GM18909 (cell line): Measurements from ENCODE around the gene FAM53A.

Source experiments
- ATAC-seq: cut with Tn5 transposase; IDR thresholded peaks from one replicate; pipeline ENCODE4 v1.9.1; 2021; ENCODE audit warnings: mild to moderate bottlenecking; ENCODE audit not compliant: unreplicated experiment, poor library complexity

Gene FAM53A, protein sequence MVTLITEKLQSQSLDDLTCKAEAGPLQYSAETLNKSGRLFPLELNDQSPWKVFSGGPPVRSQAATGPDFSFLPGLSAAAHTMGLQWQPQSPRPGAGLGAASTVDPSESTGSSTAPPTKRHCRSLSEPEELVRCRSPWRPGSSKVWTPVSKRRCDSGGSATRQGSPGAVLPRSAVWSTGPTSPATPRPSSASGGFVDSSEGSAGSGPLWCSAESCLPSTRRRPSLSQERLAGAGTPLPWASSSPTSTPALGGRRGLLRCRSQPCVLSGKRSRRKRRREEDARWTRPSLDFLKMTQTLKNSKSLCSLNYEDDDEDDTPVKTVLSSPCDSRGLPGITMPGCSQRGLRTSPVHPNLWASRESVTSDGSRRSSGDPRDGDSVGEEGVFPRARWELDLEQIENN

DNA sequence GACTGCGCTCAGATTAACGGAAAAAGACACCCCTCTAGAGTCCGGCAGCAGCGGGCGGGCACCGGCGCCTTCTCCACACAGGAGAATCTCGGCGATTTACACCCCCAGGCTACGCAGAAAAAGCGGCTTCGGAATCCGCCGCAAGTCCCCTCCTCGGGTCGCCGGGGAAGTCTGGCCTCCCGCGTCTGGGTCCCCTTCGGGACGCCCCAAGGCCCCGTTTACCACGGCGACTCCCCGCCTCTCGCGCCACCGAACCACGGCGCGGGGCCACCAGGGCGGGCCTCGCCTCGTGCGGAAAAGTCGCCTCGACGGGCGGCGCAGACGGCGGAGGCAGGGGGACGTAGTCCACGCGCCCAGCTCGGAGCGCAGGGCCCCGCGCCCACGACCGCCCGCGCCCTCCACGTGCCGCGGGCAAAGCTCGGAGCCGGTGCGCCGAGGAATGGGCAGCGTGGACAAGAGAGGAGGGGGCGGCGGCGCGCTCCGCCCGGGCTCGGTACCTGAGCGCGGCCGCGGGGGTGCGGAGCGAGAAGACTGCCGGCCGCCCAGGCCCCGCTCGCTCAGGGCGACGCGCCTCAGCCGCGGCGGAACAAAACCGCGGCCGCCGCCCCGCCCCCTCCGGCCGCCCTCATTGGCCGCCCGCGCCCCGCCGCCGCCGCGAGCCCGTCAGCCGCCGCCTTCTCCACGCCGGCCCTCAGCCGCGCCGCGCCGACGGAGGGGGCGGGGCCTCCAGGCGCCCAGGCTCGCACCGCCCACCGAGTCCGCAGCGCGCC is at the start of gene FAM53A:
Gene FAM53A (minus strand): TSS at position 578 of the 770 bp plus-strand sequence. CDS start 15,572 bp downstream, outside the sequence.
- ATAC-seq = peak; percentile 88

DNA sequence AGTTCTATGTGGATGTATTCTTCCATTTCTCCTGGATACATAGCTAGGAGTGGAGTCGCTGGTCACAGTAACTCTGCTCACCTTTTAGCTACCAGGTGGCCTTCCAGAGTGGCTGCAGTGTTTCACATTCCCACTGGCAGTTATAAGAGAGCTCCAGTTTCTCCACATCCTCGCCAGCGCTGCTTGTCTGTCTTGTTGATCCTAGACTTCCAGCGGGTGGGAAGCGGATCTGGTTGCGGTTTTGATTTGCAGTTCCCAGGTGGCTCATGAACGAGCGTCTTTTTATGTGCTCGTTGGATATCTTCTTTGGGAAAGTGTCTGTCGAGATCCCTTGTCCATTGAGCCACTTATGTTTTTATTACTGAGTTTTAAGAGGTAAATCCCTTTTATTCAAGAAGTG is 48.8 kb upstream of the FAM53A start:
- ATAC-seq = no peak

DNA sequence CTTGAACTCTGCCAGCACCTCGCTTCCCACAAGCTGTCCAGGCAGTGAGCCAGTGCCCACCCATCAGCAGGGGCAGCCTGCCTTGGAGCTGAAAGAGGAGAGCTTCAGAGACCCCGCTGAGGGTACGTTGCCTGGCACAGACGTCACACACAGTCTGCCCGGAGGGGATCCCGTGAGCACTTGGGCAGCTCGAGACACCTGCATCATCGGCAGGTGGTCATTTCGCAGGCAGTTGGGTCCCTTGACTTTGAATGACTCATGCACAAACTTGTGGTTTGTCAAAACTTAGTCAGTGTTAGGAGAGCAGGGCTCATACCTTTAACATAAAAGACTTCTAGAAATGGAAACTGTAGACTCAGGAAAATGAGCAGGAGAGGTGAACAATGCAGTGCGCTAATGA is 47.1 kb upstream of the FAM53A start:
- ATAC-seq = no peak

DNA sequence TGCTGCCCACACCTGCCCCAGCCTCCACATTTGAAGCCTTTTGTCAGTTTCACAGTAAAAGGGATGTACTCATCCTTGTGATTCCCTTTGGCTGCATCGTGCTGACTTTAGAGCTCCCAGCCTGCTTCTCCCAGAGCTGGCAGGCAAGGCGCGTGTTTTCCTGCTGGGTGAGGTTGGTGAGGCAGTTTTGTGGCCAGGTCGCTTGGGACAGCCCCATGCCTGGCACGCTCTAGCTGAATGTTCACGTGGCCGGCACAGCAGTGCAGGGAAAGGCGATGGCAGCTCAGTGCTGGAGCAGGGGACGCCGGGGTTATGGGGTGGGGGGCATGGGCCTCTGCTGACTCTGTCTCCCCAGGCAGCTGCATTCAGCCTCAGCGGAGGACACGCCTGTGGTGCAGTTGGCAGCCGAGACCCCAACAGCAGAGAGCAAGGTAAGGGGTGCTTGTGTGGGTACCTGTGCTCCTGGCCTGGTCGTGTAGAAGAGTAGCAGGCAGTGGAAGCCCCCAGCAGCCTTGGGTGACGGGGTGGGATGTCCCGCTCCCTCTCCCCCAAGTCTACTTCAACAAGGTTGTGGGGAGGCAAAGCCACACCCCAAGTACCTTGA is 46.5 kb upstream of the FAM53A start:
- no peak for ATAC-seq

DNA sequence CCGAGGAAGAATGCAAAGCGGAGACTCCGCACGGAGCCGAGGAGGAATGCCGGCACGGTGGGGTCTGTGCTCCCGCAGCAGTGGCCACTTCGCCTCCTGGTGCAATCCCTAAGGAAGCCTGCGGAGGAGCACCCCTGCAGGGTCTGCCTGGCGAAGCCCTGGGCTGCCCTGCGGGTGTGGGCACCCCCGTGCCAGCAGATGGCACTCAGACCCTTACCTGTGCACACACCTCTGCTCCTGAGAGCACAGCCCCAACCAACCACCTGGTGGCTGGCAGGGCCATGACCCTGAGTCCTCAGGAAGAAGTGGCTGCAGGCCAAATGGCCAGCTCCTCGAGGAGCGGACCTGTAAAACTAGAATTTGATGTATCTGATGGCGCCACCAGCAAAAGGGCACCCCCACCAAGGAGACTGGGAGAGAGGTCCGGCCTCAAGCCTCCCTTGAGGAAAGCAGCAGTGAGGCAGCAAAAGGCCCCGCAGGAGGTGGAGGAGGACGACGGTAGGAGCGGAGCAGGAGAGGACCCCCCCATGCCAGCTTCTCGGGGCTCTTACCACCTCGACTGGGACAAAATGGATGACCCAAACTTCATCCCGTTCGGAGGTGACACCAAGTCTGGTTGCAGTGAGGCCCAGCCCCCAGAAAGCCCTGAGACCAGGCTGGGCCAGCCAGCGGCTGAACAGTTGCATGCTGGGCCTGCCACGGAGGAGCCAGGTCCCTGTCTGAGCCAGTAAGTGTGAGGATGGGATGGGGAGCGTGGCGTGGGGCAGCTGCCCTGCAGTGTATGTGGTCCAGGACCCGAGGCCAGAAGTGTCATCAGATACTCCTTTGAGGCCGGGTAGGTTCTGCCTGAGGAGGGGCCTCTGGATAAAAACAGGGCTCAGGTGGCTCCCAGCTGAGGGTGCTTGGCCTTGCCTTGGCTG is 44.2 kb upstream of the FAM53A start:
- ATAC-seq = no peak

DNA sequence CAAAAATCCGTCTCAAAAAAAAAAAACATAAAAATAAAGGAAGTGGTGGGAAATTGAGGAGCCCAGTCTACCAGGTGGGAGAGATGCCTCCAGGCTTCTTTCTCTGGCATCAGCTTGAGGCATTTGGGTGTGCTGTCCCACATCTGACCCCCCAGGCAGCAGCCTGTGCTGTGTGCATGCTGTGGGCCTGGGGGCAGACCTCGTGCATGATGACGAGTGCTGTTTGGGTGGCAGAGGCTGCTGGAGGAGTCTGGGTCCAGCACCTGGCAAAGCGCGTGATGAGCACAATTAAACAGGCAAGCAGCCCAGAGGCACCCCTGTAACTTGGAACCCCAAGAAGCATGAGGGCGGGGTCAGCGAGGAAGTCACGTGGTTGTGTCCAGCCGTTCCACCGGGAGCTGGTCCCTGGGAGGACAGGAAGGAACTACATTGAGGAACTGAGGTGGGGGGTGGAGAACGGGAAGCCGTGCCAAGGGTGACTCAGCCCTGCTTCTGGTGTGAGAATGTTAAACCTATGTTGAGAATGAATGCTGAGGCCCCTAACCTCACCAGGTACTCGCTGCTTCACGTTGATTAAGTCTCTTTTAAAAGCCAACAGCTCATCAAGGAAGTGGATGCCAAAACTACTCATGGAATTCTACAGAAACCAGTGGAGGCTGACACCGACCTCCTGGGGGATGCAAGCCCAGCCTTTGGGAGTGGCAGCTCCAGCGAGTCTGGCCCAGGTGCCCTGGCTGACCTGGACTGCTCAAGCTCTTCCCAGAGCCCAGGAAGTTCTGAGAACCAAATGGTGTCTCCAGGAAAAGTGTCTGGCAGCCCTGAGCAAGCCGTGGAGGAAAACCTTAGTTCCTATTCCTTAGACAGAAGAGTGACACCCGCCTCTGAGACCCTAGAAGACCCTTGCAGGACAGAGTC is 43.3 kb upstream of the FAM53A start:
- ATAC-seq = no peak

DNA sequence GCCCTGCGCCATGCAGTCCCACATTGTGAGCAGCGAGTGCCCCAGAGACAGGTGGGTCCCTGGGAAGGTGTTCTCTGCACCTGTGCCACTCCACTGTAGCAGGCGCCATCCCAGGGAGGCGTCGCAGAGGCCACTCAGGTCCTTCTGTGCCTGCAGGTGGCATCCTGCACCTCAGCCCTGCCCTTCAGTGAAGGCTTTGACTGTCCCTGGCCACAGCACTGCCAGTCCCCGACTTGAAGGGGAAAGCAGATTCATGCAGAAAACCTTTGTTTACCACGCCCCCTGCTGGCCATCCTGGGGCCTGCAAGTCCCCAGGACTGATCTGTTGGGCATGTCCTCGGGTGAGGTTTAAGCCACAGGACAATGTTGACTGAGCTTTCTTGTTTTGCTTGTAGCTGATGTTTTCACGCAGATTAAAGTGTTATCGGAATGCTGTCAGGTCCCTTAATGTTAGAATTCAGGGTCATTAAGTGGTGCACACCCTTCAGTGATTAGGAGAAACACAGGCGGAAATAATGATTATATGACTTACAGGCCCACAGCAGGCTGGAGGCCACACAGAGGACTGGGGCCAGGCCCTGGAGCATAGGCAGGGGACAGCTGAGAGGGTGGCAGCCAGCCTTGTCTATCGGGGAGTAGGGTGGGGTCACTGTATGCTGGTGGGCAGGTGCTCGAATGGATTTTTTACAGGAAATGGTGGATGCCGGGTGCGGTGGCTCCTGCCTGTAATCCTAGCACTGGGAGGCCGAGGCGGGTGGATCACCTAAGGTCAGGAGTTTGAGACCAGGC is 42.2 kb upstream of the FAM53A start:
- no peak for ATAC-seq

DNA sequence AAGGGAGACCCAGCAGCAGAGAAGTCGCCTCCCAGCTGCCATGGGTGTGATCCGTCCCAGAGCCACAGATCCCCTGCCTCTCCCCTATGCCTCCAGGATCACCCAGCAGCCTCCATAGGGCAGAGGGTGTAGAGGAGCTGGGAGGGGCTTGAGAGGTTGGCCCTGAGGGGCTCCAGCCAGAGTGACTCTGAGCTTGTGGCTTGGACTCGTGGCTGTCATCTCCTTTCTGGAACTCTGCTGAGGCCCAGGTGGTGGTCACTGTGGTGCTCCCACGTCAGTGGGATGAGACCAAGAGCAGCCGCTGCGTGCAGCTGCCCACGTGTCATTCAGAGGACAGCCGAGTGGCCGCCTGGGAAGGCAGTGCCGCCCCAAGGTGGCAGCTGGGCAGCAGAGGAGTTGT is 41.4 kb upstream of the FAM53A start:
- no peak for ATAC-seq

DNA sequence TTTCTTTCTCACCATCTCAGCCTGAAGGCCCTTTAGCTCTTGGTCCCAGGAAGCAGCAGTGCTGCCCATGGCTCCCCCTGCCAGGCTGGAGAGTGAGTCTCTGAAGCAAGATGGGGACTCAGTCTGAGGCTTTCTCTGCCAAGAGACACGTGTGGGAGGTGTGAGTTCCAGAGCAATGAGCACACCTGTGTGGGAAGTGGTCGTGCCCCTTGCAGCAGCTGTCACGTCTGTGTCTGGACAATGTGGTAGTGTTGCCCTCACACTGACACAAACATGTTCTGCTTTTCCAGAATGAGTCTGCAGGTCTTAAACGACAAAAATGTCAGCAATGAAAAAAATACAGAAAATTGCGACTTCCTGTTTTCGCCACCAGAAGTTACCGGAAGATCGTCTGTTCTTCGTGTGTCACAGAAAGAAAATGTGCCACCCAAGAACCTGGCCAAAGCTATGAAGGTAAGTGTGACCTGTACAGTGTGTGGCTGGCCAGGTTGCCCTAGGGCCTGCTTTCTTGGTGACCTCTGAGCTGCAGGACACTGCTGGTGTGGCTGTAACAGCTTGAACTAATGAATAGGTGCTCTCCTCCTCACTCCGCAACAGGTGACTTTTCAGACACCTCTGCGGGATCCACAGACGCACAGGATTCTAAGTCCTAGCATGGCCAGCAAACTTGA is 39.2 kb upstream of the FAM53A start:
- ATAC-seq = no peak

DNA sequence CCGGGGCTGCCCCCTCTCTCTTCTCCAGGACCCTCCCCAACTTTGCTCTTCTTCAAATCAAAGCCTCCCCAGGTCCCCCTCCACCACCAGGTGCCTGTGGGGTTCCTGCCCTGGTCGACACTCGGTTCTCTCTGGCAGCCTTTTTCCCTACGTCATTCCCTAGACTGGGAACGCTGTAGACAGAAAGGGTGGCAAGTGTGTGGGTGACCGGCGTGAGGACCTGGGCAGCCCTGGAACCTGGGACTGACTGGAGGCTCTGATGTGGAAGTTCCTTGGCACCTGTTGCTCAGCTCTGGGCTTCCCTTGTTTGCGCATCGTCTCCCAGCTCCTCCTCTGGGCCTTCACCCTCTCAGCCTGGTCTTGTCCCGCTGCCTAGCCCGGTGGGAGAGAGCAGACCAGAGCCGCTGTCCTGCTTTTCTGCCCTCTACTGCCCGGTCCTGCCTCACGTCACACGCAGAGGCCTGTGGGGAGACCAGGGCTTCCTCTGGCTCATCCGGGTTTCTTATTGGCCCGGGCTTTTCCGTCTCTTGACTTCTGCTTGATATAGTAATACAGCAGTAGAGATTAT is 38.5 kb upstream of the FAM53A start:
- no peak for ATAC-seq

DNA sequence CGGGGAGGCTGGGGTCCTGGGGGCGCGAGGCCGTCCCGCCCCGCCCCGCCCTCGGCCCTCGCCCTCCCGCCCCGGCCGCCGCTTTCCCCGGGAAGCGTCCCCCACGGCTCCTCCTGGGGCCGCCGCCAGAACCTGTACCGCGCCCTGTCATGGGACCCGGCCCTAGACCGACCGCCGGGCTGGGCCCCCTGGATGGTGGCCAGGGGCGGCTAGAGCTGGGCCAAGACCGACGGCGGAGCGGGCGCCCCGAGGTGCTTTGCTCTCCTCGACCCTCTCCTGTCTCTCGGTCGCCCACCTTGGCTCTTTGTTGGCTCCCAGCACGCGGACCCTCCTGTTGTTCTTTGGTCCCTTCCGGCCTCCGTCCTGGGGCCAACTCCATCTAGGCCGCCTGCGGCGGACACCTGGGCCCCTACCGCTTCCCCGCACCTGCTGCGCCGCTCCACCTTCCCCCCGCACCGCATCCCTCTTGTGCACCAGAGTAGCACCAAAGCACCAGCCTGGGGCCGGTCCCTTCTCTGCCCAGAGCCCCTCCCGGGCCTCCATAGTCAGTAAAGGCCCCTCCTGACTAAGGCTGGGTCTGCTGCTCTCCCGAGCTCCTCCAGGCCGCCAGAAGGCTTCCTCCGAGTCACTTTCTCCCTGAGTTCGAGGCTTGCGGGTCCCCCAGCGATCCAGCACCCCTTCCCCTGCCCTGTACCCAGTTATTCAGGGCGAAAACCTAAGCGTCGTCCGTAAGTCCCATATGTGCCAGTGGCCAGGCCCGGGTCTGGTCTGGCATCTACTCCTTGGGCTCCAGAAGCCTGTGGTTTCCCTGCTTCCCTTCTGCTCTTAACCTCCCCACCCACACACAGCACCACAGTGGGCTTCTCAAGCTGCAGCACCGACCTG is 37.8 kb upstream of the FAM53A start:
- ATAC-seq = no peak

DNA sequence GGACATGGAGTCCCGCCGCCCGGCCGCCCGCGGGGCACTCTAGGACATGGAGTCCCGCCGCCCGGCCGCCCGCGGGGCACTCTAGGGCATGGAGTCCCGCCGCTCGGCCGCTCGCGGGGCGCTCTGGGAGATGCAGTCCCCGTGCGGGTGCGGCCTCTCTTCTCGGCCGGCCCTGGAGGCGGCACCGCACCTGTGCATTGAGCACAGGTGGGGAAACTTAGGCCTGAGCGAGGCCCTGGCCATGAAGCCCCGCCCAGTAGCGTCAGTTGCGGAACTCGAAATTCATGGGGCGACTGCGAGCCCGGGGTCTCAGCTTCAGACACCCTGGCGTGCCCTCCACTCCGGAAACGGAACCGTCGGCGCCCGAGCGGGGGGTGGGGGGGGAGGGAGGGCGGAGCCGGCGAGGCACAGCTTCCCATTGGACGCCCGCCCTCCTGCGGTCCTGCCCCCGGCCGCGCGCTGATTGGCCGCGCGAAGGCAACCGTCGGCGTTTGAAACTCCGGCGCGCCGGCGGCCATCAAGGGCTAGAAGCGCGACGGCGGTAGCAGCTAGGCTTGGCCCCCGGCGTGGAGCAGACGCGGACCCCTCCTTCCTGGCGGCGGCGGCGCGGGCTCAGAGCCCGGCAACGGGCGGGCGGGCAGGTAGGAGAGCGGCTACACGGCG is 37.0 kb upstream of the FAM53A start, which contains the start of the genes TACC3 and TMEM129:
Gene TACC3 (plus strand): TSS at position 519 of the 663 bp plus-strand sequence. CDS start 1,901 bp downstream, outside the sequence.
Gene TMEM129 (minus strand): TSS at position 321 of the 663 bp plus-strand sequence. CDS start 486 bp downstream, outside the sequence.
- ATAC-seq = peak; percentile 76

DNA sequence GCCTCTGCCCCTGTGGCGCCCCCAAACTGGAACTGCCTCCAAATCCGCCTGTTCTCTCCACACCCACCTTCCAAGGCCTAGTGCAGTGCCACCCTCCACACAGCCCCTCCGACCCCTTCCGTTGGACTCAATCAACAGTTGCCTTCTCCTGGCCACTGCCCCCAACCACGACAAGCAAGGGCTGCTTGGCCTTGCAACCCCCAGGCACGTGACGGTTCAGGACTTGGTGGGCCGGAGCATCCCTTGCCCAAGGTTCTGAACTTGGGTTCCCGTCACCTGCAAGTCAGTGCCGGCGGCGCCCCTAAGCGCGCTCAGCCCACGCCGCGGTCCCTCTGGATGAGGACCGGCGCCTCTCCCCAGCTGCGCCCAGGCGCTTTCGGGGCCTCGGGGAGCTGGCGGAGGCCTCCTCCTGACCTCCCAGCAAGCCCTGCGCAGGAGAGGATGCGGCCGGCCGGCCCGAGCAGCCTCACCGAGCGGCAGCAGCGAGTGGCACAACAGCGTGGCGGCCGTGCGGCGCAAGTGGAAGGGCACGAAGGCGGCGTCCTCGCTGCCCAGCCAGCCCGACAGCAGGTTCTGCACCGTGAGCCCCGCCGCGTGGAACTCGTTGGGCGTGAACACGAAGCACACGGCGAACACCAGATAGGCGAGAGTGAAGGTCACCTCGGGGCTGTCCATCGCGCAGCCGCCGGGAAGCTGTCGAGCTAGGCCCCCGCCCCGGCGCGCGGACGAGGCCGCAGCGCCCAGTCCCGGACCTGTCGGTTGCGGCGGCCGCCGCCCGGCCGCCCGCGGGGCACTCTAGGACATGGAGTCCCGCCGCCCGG is 36.3 kb upstream of the FAM53A start:
- ATAC-seq = peak; percentile 16

DNA sequence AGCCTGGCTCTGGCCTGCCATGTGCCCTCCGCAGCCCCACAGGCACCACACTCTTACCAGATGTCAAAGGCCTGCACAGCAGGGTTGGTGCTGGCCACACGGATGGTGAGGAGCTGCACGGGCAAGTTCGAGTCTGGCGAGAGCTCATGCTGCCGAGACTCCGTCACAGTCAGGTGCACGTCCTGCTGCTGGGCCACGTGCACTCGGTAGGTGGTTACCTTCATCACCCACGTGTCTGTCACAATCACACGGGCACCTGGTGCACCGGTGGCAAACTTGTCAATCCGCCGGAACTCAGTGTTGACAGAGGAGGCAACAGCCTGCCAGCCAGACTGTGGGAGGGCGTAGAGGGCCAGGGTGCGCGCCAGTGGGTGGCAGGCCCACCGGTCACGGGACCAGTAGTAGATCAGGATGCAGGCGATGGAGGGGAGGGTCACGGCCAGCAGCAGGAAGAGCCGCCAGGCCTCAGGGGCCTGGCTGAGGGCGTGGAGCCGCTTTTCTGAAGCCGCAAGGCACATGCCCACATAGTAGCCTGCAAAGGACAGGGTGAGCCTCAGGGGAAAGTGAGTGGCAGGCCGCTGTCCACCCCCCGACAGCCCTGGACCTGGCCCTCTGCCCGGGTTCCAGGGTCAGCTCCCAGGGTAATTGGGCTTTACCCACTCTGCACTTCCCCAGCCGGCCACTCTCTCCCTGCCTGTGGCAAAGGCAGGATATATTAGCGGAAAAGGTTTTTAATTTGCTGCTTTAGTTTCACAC is 34.2 kb upstream of the FAM53A start:
- ATAC-seq = no peak
